M059J (cell line): ENCODE measurements around the gene PLIN1. TPM values are rescaled to one million over a fixed set of nuclear protein-coding genes. Genes with fewer than 3 reads are reported as not detected.

Experiments
- DNase-seq: peaks from one replicate; pipeline ENCODE4 v3.0.0-alpha.2; 2012; ENCODE audit warnings: low read depth
- total RNA-seq: library from RNA; depleted of rRNA; stranded (reverse); fragments of >200 nt; shearing (Covaris generic); gene quantifications from 2 replicates; pipeline ENCODE4 v1.2.3, GENCODE V29; 2014

Gene PLIN1
- total RNA-seq, 1 experiment from 2014 or later: 0.22 TPM

DNA sequence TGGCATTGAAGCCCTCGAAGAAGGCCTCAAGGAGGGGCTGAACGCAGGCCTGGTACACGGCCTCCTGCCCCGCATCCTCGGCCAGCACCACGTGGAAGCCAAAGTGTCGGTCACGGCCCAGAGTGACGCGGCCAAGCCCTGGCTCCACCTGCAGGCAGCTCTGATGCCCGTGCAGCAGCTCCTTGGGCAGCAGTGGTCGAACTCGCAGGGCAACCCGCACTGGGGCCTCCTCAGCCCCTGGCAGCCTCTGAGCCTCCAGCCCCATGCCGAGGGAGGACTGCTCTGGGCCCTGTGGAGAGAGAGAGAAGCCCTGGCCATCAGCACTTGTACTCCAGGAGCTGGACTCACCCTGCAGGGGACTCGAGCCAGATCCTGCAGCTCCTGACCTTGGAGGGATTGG, 26.5 kb downstream of the PLIN1 start:
- no peak for DNase-seq

DNA sequence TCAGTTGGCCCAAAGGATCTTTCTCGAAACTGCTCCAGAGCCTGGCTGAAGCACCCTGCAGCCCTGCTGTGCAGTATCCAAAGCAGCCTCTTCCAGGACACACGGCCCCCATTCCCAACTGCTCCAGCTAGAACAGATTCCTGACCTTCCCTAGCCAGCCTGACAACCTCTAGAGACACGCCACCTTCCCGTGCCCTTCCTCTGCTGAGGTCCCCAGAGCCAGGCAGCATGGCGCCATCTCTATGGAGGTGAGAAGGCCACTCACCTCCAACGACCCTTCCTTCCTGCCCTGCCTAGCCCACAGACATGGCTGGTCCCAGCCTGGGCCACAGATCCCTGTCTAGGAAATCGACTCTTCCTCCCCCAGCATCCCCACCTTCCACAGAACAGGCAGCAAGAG, 27.0 kb downstream of the PLIN1 start:
- DNase-seq: no peak

DNA sequence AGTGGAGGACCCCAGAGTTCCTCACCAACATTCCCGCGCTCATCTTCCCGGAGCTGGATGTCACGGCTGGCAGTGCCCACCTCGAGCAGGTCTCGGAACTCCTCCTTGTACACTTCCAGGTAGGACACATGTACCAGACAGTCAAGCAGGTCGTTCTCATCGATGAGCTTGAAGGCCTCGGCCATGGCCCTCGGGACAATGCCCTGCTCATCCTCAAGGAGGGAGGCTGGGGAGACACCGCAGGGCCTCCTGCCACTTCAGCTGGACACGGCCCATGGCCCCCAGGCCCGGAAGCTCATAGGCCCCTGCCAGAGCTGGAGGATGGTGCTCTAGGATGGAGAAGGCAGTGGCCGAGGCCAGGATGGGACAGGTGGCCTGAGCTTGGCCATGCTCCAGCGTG, 29.5 kb downstream of the PLIN1 start:
- DNase-seq: no peak

DNA sequence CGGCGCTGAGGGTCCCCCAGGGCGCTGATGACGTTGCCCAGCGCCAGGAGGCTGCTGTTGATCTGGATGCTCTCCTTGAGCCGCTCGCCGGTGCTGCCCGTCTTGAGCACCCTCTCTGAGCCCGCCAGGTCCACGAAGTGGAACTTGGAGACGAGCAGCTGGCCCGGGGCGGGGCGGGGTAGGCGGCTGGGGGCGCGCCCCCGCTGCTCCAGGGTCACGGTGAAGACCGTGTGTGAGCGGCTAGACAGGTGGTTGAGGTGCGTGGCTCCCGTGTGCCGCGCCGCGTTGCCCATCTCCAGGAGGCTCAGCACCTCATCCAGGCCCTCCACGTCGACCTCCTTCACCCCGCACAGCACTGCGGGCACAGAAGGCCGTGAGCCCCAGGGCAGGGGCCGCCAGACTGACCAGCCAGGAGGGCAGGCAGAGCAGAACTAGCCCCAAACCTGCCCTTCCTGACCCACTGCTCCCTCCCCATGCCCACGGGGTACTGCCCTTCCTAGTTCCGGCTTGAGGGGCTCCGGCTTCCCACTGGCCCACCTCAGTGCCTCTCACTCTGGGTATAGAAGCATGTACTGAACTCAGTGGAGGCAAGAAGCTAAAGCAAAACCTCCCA, 30.0 kb downstream of the PLIN1 start:
- DNase-seq: no peak

DNA sequence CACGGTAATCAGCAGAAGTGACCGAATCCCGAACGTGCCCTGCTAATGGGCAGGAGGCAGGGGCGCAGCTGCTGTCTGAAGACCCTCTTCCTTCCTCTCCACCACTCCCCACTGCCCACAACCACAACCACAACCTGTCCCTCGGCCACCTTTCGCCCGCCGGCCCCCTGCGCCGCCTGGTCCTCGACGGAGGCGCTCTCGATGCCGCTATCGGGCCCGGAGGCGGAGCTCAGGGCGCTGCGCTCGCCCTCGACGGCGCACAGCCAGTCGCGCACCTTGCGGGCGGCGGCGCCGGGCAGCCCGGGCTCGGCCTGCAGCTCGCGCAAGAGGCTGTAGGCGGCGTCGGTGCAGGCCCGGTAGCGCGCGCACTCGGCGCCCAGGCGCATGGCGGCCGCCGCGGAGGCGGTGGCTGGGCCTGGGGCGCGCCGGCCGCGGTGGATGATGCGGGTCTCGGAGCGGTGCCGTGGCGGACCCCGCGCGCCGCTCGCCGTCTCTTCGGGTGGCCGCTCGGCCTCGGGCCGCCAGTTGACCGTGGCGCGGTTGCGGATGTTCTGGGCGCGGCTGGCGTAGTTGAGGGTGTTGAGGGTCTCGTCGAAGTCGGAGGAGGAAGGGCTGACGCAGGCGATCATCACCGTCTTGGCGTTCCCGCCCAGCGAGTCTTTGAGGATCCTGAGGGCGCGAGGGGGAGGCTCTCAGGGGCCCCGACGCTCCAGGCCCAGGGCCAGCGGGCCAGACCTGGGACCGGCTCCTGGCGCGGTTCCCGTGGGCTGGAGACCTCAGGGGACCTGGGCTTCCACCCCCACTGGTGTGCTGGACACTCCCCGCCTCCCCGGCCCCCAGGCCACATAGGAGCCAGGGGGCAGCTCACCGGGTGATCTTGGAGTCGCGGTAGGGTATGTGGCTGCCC, 30.8 kb downstream of the PLIN1 start:
- no peak for DNase-seq

DNA sequence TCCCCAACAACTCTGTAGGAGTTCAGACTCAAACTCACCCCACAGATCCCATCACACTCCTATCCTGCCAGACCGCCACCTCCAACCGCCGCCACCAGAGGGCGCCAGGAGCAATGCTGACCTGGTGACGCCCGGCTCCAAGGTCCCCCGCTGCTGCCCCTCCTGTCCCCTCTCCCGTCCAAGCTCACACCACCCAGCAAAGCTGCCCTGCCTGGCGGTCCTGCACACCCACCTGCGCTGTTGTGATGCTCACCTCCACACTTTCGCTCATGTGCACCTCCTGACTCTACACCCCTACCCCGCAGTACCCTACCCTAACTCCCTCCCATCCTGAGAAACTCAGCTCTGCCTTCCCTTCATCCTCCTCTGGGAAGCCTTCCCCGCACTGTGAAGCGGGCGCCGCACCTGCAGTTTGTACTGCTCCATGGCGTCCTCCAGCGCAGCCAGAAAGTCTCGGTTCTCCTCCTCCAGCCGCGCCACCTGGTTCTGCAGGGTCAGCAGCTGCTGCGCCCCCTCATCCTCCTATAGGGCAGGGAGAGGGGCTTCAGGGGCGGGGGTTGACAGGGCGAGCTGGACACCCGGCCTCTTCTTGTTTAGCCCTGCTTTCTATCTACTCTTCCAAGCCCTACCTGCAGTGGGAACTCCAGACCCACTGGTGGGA, 31.8 kb downstream of the PLIN1 start:
- no peak for DNase-seq

DNA sequence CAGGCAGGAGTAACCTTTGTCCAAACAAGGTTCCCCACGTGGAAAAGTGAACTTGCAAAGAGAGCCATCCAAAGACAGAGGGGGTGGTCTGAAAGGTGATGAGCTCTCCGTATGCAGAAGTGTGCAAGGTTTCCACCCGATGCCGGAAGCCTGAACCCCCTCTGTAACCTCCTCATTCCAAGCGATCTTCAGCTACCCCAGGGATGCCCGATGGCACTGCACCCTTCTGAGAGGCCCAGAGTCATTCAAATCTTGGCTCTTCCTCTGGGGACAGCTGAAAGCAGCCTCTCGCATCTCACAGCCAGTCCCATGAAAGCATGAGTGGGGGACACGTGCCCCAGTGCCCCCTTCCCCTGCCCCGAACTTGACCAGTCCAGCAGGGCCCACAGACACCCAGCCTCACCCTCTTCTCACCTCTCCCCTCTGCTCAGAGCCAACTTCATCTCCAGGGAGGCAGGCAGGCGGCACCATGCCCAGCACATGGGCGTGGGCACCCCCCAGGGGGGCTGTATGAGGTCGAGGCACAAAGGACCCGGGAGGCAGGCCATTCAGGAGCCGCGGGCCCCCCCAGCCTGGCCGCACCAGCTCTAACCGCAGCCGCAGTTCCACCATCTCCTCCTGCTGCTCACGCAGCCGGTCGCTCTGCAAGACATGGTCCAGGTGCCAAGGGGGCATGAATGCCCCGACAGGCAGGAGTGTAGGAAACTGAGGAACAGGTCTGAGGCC, 32.6 kb downstream of the PLIN1 start:
- no peak for DNase-seq

DNA sequence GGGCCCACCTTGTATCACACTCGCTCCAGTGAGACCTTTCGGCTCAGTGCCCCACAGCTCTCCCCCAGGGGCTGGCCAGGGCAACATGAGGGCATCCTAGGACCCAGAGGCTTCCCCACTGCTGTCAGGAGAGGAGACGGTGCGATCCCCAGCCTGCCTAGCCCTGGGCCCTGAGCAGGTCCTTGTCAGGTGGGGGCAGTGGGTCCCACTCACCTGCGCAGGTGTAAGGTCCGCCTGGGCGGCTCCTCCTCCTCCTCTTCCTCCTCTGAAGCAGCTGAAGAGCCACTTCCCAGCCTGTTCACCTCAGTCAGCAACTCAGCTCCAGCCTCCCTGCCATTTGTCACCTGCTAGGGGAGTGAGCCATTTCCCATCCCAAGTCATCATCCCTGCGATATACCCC, 33.5 kb downstream of the PLIN1 start:
- no peak for DNase-seq

DNA sequence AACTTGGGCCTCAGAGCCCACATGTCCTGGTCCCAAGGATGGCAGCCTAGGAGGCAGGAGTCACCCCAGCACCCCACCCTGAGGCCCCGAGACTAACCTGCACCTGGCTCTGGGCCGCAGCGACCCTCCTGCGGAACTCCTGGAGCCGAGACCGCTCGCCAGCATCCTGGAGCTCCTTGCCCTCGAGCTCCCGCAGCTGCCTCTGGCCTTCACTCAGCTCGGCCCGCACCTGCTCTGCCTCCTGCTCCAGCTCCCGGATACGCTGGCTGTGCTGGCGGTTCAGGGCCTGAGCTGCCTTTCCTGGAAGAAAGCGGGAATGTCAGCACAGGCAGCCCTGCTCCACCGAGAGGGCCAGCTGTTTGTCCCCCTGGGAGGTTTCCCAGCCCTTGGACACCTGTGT, 37.1 kb downstream of the PLIN1 start:
- DNase-seq: no peak

DNA sequence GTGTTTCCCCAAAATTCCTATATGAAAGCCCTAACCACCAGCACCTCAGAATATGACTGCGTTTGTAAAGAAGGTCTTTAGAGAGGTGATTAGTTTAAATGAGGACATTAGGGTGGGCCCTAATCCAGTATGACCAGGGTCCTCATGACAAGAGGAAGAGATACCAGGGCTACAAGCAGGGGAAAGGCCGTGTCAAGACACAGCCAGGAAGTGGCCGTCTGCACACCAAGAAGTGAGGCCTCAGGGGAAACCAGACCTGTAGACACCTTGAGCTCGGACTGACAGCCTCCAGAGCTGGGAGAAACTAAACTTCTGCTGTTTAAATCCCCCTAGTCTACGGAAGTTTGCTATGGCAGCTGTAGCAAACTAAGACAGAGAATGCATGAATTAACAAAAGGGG, 38.1 kb downstream of the PLIN1 start:
- no peak for DNase-seq

DNA sequence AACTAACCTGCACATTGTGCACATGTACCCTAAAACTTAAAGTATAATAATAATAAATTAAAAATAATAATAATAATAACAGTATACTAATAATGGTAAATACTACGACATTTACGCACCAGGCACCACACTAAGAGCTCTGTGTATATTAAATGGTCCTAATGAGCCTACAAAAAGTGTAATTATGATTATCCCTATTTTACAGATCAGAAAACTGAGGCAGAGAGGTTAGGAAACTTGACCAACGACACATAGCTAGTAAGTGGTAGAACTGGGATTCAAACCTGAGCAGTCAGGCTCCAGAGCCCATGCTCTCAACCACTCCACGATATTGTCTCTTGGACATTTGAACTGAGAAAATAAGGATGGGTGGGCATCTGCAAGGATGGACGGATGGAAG, 38.9 kb downstream of the PLIN1 start:
- no peak for DNase-seq

DNA sequence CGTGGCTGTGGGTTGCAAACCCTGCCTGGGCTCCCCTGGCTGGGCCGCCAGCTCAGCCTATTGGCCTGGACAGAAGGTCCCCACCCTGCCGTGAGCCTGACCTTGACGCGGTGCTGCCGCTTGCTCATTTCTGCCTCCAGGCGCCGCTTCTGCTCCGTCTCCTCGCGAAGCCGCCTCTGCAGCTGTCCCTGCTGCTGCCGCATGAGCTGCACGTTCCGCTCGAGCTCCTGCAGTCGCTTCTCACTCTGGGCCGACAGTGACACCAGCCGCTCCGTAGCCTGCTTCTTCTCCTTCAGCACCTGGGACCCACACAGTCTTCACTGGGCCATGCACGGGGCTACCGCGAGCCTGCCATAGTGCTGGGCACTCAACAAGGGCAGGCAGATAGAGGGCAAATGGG, 45.6 kb downstream of the PLIN1 start:
- no peak for DNase-seq

DNA sequence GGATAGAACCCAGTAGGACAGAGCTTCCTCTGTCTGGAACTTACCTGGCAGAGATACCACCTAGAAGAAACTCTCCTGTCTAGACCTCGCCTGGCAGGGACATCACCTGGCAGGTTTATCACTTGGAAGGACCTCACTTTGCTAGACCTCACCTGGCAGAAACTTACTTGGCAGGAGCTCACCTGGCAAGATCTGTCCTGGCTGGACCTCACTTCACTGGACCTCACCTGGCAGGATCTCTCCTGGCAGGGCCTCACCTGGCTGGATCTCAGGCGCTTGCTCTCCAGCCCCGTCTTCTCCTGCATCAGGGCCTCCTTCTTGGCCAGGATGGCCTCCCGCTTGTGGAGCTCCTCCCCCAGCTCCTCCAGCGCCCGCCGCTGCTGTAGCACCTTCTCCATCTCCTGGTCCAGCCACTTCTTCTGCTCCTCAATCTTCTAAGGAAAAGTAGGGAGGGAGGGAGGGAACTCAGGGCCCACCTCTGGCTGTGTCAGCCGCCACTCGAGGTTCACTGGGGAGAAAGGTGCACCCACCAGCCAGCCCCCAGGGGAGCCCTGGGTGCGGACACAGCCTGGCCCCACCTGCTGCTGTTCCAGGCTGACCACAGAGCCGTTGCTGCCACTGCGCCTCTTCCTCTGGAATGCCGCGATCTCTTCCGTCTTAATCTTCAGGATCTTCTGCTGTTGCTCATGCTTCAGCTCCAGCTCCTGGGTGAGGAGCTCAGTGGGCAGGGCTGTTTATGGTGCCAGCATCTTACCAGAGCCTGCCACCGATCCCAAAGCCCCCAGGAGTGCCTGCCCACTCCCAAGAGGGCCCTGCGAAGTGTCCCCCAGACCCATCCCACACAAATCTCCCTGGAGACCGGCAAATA, 46.4 kb downstream of the PLIN1 start:
- no peak for DNase-seq

DNA sequence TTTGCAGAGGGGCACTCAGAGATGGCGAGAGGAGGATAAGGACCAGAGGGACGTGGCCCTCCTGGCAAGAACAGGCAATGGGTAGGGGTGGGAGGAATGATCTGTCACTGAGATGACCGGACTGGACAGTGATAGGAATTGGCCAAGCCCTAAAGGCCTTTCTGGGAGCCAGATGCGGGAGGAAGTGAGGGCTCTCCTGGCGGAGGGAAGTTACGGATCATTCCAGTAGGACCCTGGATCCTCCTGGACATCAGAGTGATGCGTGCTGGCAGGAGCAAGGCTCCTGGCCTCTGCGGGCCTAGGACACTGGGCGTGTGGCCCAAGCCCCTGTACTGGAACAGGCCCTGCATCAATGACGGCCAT, 47.3 kb downstream of the PLIN1 start:
- no peak for DNase-seq

DNA sequence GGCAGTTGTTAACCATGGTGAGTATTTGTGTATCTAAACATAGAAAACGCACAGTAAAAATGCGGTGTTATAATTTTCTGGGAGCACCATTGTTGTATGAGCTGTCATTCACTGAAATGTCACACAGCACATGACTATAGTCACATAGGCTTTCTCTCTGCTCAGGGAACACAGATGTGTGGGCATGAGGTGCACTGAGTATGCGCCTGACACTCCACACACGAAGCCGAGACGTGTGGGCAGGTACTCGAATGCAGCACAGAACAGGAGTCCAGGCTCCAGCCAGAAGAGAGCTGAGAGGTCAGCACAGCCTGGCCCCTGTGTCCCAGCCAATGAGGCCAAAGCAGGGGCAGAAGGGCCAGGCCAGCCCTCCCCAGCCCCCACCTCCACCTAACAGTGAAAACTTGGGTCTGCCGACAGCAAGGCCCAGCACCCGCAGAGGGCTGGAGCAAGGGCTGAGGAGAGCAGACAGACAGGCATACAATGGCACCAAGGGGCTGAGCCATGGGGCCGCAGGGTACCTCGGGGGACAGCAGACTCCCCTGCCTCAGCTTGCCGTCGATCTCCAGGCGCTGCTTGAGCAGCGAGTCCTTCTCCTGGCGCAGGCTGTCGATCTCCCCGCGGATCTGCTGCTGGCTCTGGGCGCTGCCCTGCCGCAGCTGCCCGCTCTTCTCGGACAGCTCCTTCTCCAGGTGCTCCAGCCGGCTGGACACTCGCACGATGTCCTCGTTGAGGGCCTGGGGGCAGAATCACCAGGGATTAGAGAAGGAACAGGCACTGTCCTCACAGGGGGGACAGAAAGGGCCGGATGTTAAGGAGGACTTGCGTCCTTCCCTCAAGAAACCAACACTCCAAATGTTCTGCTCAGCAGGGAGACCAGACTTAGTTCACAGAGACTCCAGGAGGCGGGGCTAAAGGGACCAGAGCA, 47.9 kb downstream of the PLIN1 start:
- DNase-seq: peak; percentile 24

DNA sequence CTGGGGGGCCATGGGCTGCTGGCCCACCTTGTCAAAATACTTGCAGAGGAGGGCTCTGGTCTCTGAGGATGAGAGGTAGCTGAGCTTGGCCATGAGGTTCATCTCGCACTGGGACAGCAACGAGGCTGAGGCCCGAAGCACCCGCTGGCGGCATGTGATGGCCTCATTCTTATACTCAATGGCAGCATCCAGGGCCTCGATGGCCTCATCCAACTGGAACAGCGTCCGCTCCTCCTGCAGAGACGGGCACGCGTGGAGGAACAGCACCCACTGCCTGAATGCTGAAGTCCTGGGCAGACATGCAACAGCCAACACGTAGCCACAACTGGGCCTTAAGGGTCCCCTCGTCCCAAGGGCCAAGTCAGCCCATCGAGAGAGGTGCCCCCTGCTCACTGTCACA, 48.9 kb downstream of the PLIN1 start:
- no peak for DNase-seq

DNA sequence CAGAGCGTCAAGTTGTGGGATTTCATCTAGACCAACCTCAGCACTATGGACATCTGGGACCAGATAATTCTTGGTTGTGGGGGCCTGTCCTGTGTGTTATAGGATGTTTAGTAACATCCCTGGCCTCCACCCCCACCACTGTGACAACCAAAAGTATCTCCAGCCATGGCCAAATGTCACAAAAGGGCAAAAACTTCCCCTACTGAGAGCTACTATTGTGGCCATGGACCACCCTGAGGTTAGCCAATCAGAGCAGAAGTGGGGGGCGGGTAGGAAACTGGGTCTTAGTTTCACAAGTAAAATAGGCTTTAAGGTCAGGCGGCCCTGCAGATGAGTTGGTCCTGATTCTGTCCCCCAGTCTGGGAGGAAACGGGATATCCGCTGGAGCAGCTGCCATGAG, 49.3 kb downstream of the PLIN1 start:
- no peak for DNase-seq

DNA sequence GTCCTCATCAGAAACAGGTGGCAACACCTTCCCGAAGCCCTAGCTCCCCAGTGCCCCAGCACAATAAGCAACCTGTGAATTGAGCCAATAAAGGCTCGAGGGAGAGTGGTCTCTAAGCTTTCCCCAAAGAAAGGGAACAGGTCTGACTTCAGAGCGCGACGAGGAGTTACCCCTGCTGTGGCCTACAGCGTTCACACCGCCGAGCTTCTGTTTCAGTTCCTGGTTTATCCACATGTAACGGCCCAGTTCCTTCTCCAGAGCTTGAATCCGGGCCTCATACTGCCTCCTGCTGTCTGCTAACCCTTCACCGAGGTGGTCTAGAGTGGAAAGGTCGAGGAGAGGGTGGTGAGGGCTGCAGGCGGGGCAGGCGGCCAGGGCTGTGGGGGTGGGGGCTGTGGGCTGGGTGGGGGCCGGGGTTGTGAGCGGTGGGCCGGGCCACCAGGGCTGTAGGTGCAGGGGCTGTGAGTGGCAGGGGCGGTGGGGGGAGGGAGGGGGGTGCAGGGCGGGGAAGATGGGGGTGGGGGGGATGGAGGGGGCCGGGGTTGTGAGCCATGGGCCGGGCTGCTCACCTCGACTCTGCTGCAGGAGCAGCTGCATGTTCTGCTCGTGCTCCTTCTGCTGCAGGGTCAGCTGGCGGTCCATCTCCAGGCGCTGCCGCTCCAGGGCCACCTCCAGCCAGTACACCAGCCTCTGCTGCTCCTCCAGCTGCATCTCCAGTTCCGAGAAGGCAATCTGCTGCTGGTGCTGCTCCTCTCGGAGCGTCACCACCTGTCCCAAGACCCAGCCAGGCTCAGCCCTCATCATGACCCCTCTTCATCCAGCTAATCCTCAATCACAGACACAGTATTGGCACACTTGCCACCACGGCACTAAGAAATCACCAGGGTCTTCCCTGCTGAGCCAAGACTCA, 50.1 kb downstream of the PLIN1 start:
- no peak for DNase-seq

DNA sequence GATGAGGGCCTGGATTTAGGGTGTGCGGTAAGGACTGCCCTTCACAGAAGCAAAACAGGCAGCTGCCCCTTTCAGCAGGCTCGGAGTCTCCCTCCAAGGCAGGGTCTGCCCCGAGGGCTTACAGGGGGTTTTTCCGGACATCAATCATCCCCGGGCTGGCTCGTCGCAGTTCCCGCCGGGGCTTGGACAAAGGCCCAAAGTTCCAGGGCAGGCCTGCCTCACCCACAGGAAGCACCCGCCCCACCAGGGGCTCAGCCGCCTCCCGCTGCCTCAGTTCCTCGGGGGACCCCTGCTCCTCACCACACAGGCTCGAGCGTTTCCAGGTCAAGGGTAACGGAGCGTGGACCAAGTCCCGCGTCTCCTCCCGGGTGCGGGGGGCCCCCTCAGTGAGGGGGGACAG, 50.9 kb downstream of the PLIN1 start:
- DNase-seq: no peak
